CD4-positive, alpha-beta T cell (primary cell): ENCODE data around the gene TMEM45B. TPM values are rescaled to one million over a fixed set of nuclear protein-coding genes. Genes with fewer than 3 reads are reported as not detected.

Source experiments
- ATAC-seq: fragments of 200-7000 bp; cut with Tn5 transposase; one replicate; pipeline ENCODE4 v1.10.0; 2022; ENCODE audit warnings: mild to moderate bottlenecking; ENCODE audit not compliant: poor library complexity
- CTCF ChIA-PET: fragments of 350-600 bp; sonication (Branson Sonifier 250); formaldehyde crosslinking; loops from one replicate; lab custom pipeline; 2021; ENCODE audit warnings: antibody characterized with exemption, inconsistent platforms; lab: Charles Lee
- POLR2A ChIA-PET: fragments of 350-600 bp; sonication (Branson Sonifier 250); formaldehyde crosslinking; loops from one replicate; lab custom pipeline; 2021; ENCODE audit warnings: antibody characterized with exemption, inconsistent platforms; lab: Charles Lee
- DNase-seq, 14 experiments: peaks; one replicate each; pipeline ENCODE4 v3.0.0-alpha.2; 2013 to 2020; ENCODE audit warnings: mixed read lengths in 2 of 14
- H3K27ac ChIP-seq, 2 donors: one replicate each; pipeline versions ENCODE4 v1.5.1 to v1.7.0; 2013; ENCODE audit warnings: low read length in 2 of 2, low read depth in 1 of 2, mild to moderate bottlenecking in 1 of 2
- H3K27me3 ChIP-seq, 2 experiments: 1 replicate in 1 of 2; 2 replicates in 1 of 2; pipeline versions ENCODE4 v1.6.1 to v1.7.0; 2013; ENCODE audit warnings: low read length in 2 of 2, control low read depth in 1 of 2, mild to moderate bottlenecking in 1 of 2, moderate library complexity in 1 of 2; ENCODE audit not compliant: insufficient read depth in 2 of 2, control insufficient read depth in 1 of 2
- H3K36me3 ChIP-seq: one replicate; pipeline ENCODE4 v1.6.1; 2013; ENCODE audit warnings: low read length, control low read depth; ENCODE audit not compliant: insufficient read depth
- H3K4me1 ChIP-seq: one replicate; pipeline ENCODE4 v1.6.1; 2013; ENCODE audit warnings: low read length, control low read depth; ENCODE audit not compliant: insufficient read depth
- H3K4me3 ChIP-seq: one replicate; pipeline ENCODE4 v1.5.1; 2013; ENCODE audit warnings: mild to moderate bottlenecking, low read length, moderate library complexity
- H3K9me3 ChIP-seq, 2 experiments: 1 replicate in 1 of 2; 2 replicates in 1 of 2; pipeline versions ENCODE4 v1.6.1 to v1.7.0; 2013; ENCODE audit warnings: low read length in 2 of 2, mild to moderate bottlenecking in 2 of 2, control low read depth in 1 of 2, moderate library complexity in 1 of 2; ENCODE audit not compliant: control insufficient read depth in 1 of 2, insufficient read depth in 1 of 2
- H3K27ac Mint-ChIP-seq: one replicate; pipeline ENCODE4 v1.8.0; 2020; ENCODE audit warnings: mixed read lengths
- H3K27me3 Mint-ChIP-seq: one replicate; pipeline ENCODE4 v1.8.0; 2021; ENCODE audit warnings: mixed read lengths
- H3K36me3 Mint-ChIP-seq: one replicate; pipeline ENCODE4 v1.8.0; 2021; ENCODE audit warnings: low read depth, mixed read lengths
- H3K4me1 Mint-ChIP-seq: one replicate; pipeline ENCODE4 v1.8.0; 2021; ENCODE audit warnings: low read depth, mixed read lengths
- H3K4me3 Mint-ChIP-seq: one replicate; pipeline ENCODE4 v1.8.0; 2020; ENCODE audit warnings: mild to moderate bottlenecking, mixed read lengths
- H3K9me3 Mint-ChIP-seq: one replicate; pipeline ENCODE4 v1.8.0; 2020; ENCODE audit warnings: mixed read lengths
- intact Hi-C, 2 experiments: fragments of 100-400 bp; cut with DNase I in 1 of 2; cut with micrococcal nuclease in 1 of 2; formaldehyde crosslinking; loops; one replicate each; pipeline versions ENCODE4 v1.15.1 to v1.9.0; 2023 to 2025; cut with DNase I, micrococcal nuclease
- total RNA-seq, 174 experiments: library from RNA in 2 of 174; stranded (reverse) in 2 of 174; gene quantifications; one replicate each; pipeline ENCODE4 v1.2.3 and lab custom pipeline; 2021 to 2026
- TF ChIP-seq, protein P1 (sequence below): fragments of 200-600 bp; IDR thresholded peaks from one replicate; pipeline ENCODE4 v1.8.0; 2022; ENCODE audit warnings: antibody characterized with exemption, mild to moderate bottlenecking

Gene TMEM45B
- total RNA-seq, 2 experiments from 2014 or later, result 1.7 to 1.9 TPM

DNA sequence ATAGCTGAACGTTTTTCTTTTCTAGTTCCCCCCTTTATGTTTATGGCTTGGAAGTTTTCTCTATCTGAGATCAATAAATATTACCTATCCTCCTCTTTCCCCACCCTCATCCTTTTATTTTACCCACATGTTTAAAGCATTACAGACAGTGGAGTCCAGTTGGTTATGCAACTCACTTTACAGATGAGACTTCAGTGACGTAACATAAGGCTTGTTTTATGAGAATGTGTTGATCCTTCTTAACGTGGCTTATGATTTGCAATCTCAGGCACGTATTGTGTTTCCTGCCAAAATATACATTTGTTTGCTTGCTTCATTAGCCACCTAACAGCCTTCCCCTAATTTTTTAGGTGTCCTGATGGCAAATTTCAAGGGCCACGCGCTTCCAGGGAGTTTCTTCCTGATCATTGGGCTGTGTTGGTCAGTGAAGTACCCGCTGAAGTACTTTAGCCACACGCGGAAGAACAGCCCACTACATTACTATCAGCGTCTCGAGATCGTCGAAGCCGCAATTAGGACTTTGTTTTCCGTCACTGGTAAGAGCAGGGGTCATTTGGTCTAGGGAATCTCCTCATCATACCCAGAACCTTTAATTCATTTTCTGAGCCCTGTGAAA lies 36.6 kb downstream of the TMEM45B start:
- POLR2A ChIA-PET, result interaction anchor here (0.7 to 3.0 kb wide), 2 partner anchors 37 to 92 kb away, joined by 3 to 74 read pairs; partner anchors contain the start of gene TMEM45B
- Histone ChIP-seq H3K27ac (no peak overlapping the region), H3K9me3 (no peaks in the 10 kb centered on the region), H3K4me3 (no peak overlapping the region), H3K36me3 (no peaks in the 10 kb centered on the region), H3K4me1 (peaks cover 26% of the 10 kb centered on the region), H3K27me3 (no peaks in the 10 kb centered on the region)
- intact Hi-C loops, result loop anchor here (5.0 kb wide), 2 partner anchors 35 to 40 kb away; partner anchors contain the start of gene TMEM45B (in 1 of the 2)
- peaks cover 44% of the 10 kb centered on the region for H3K4me1 Mint-ChIP-seq
- CTCF ChIA-PET, result no interaction called here
- peak overlapping the region; percentile 97 for H3K27ac Mint-ChIP-seq
- H3K4me3 Mint-ChIP-seq, result no peak overlapping the region
- peaks cover 2% of the 10 kb centered on the region for H3K9me3 Mint-ChIP-seq
- DNase-seq (no peak), ATAC-seq (no peak)
- TF ChIP-seq, protein P1, sequence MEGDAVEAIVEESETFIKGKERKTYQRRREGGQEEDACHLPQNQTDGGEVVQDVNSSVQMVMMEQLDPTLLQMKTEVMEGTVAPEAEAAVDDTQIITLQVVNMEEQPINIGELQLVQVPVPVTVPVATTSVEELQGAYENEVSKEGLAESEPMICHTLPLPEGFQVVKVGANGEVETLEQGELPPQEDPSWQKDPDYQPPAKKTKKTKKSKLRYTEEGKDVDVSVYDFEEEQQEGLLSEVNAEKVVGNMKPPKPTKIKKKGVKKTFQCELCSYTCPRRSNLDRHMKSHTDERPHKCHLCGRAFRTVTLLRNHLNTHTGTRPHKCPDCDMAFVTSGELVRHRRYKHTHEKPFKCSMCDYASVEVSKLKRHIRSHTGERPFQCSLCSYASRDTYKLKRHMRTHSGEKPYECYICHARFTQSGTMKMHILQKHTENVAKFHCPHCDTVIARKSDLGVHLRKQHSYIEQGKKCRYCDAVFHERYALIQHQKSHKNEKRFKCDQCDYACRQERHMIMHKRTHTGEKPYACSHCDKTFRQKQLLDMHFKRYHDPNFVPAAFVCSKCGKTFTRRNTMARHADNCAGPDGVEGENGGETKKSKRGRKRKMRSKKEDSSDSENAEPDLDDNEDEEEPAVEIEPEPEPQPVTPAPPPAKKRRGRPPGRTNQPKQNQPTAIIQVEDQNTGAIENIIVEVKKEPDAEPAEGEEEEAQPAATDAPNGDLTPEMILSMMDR, result no peak
- no peaks in the 10 kb centered on the region for H3K27me3 Mint-ChIP-seq
- H3K36me3 Mint-ChIP-seq, result peaks cover 8% of the 10 kb centered on the region

DNA sequence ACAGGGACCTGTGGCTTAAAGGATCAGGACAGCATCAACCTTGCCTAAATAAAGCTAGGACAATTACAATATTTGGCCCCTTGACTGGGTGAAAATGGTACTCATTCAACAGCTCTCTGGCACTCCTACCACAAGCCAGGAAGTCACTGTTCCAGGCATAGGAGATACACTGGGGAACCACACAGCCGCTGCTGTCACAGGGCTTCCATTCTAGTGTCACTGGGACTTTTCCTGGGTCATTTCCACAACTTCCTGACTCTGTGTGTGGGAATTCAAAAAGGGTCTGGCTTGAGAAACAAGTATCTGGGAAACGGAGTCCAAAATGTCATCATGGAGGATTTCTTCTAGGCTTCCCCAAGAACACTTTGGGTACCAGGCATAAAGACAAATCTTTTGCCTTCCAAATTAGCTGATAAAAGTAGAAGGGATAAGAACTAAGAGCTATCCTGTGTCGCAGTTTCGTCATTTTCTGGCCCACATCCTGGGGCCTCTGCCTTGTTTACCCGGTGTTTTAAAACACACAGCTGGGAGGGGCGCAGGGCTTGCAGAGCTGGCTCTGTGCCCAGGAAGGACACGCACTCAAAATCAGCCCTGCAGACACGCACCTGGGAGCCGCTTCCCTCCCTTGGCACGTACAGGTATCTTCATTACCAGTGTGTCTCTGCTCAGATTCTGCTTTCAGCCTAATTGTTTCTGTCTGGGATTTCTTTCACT lies 38.0 kb downstream of the TMEM45B start:
- POLR2A ChIA-PET, result interaction anchor here (0.7 to 3.0 kb wide), 27 partner anchors 8 to 218 kb away, joined by 3 to 74 read pairs (median 6); partner anchors contain the start of genes APLP2, NFRKB, PRDM10 and TMEM45B
- intact Hi-C loops, result loop anchor here (1.0 to 5.0 kb wide), 3 partner anchors 36 to 150 kb away; partner anchors contain the start of gene TMEM45B (in 1 of the 2)
- H3K4me1 Mint-ChIP-seq, result peaks cover 53% of the 10 kb centered on the region

DNA sequence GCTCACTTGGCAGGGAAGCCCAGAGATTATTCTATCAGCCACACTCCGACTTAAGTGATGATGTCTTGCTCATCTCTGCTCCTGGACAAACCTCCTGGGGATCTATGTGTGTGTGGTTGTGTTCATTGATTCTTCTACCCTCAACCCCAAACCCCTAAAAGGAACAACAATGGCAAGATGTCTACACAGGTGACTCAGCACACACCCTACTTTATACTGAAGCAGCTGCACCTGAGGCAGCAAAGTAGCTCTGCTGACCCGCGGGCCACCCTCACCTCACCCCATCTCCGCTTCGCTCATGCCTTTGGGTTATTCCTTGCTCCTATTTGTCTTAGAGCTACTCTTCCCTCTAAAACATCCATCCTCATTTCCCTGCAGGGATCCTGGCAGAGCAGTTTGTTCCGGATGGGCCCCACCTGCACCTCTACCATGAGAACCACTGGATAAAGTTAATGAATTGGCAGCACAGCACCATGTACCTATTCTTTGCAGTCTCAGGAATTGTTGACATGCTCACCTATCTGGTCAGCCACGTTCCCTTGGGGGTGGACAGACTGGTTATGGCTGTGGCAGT lies 38.7 kb downstream of the TMEM45B start:
- H3K27ac Mint-ChIP-seq, result peak overlapping the region; percentile 97
- intact Hi-C loops, result loop anchor here (5.0 kb wide), 2 partner anchors 37 to 42 kb away; partner anchors contain the start of gene TMEM45B (in 1 of the 2)
- H3K4me1 Mint-ChIP-seq, result peaks cover 60% of the 10 kb centered on the region
- DNase-seq (peak in 1 of 14 experiments; percentile 38), ATAC-seq (peak; percentile 45)
- peak overlapping the region; percentile 73 for H3K4me3 Mint-ChIP-seq
- H3K4me3 ChIP-seq, result peak overlapping the region; percentile 7
- ChIA-PET CTCF (no interaction called here), POLR2A (interaction anchor here (0.7 to 3.0 kb wide), 26 partner anchors 8 to 217 kb away, joined by 3 to 74 read pairs (median 6); partner anchors contain the start of genes APLP2, NFRKB, PRDM10 and TMEM45B)
- peaks cover 2% of the 10 kb centered on the region for H3K9me3 Mint-ChIP-seq
- H3K27me3 ChIP-seq, result no peaks in the 10 kb centered on the region
- H3K36me3 Mint-ChIP-seq, result peaks cover 25% of the 10 kb centered on the region
- no peaks in the 10 kb centered on the region for H3K27me3 Mint-ChIP-seq
- peak overlapping the region; percentile 65 to 66 for H3K27ac ChIP-seq
- H3K9me3 ChIP-seq, result no peaks in the 10 kb centered on the region
- TF ChIP-seq, protein P1, result no peak
- peaks cover 5% of the 10 kb centered on the region for H3K36me3 ChIP-seq
- H3K4me1 ChIP-seq, result peaks cover 34% of the 10 kb centered on the region

More for the DNA sequence above, 38.0 kb downstream of the TMEM45B start:
- Histone ChIP-seq H3K27ac (peak overlapping the region; percentile 65 to 66), H3K9me3 (no peaks in the 10 kb centered on the region), H3K36me3 (peaks cover 5% of the 10 kb centered on the region), H3K4me1 (peaks cover 29% of the 10 kb centered on the region), H3K27me3 (no peaks in the 10 kb centered on the region), H3K4me3 (peak overlapping the region; percentile 7)
- peak overlapping the region; percentile 73 for H3K4me3 Mint-ChIP-seq
- TF ChIP-seq, protein P1, result no peak
- ATAC-seq (peak; percentile 93), DNase-seq (peak; percentile 72 to 92 (median 86))
- peaks cover 19% of the 10 kb centered on the region for H3K36me3 Mint-ChIP-seq
- peak overlapping the region; percentile 97 for H3K27ac Mint-ChIP-seq
- H3K27me3 Mint-ChIP-seq, result no peaks in the 10 kb centered on the region
- H3K9me3 Mint-ChIP-seq, result peaks cover 2% of the 10 kb centered on the region
- CTCF ChIA-PET, result no interaction called here
